HFFc6 (cell line): ENCODE results near the gene CAMSAP1. TPM values are rescaled to one million over a fixed set of nuclear protein-coding genes. Genes with fewer than 3 reads are reported as not detected.

ENCODE experiments used
- DNase-seq: peaks from one replicate; pipeline ENCODE4 v3.0.0-alpha.2; 2018
- H3K27ac Mint-ChIP-seq: 2 replicates; pipeline ENCODE4 v1.8.0; 2020; ENCODE audit warnings: mild to moderate bottlenecking, mixed read lengths
- H3K27me3 Mint-ChIP-seq: 2 replicates; pipeline ENCODE4 v1.8.0; 2021; ENCODE audit warnings: mild to moderate bottlenecking, moderate library complexity, mixed read lengths; ENCODE audit not compliant: insufficient read depth
- H3K36me3 Mint-ChIP-seq: 2 replicates; pipeline ENCODE4 v1.8.0; 2021; ENCODE audit warnings: low read depth, mixed read lengths
- H3K4me1 Mint-ChIP-seq: 2 replicates; pipeline ENCODE4 v1.8.0; 2020; ENCODE audit warnings: low read depth, mixed read lengths
- H3K4me3 Mint-ChIP-seq: 2 replicates; pipeline ENCODE4 v1.8.0; 2020; ENCODE audit warnings: mild to moderate bottlenecking, moderate library complexity, mixed read lengths
- H3K9me3 Mint-ChIP-seq: 2 replicates; pipeline ENCODE4 v1.8.0; 2020; ENCODE audit warnings: mild to moderate bottlenecking, mixed read lengths
- CTCF ChIP-seq: fragments of 200-600 bp; sonication (generic); IDR thresholded peaks from 2 replicates; pipeline ENCODE4 v1.5.0; 2021; ENCODE audit warnings: antibody characterized with exemption, mild to moderate bottlenecking
- total RNA-seq, 6 experiments: library from RNA; stranded (reverse); fragmentation: NEBNext Ultra II Directional; extraction: Animal tissue kit (Norgen Biotek cat#: 25700); gene quantifications; 2 replicates in 1 of 6; 3 replicates in 5 of 6; pipeline ENCODE4 v1.2.3, GENCODE V29; 2021

CAMSAP1 gene
- total RNA-seq, 6 experiments from 2014 or later: 14.9 to 22.8 (median 18.1) TPM

- Mint-ChIP-seq H3K4me1 (peaks cover 20% of the 10 kb centered on the region), H3K9me3 (no peaks in the 10 kb centered on the region), H3K4me3 (no peak overlapping the region), H3K27me3 (no peaks in the 10 kb centered on the region; the same call in 1 of the 2 replicates), H3K36me3 (peaks cover 4% of the 10 kb centered on the region; the same call in 1 of the 2 replicates), H3K27ac (no peak overlapping the region)
- no peak for DNase-seq
- TF ChIP-seq CTCF: no peak
These were observed 41.8 kb downstream of the CAMSAP1 start for GRCh38 chr9:135865531-135865930.

GRCh38 chr9:135864447-135865049 is 42.8 kb downstream of the CAMSAP1 start:
- Mint-ChIP-seq H3K9me3 (no peaks in the 10 kb centered on the region), H3K36me3 (peaks cover 4% of the 10 kb centered on the region; the same call in 1 of the 2 replicates), H3K27ac (no peak overlapping the region)

GRCh38 chr9:135862809-135863208 is 44.5 kb downstream of the CAMSAP1 start:
- no peak overlapping the region for H3K4me3 Mint-ChIP-seq
- no peak for TF ChIP-seq CTCF
- H3K27me3 Mint-ChIP-seq: no peaks in the 10 kb centered on the region; the same call in 1 of the 2 replicates
- peaks cover 4% of the 10 kb centered on the region; the same call in 1 of the 2 replicates for H3K36me3 Mint-ChIP-seq
- DNase-seq: no peak
- H3K27ac Mint-ChIP-seq: no peak overlapping the region
- no peaks in the 10 kb centered on the region for H3K9me3 Mint-ChIP-seq
- peaks cover 37% of the 10 kb centered on the region for H3K4me1 Mint-ChIP-seq

More at GRCh38 chr9:135864447-135865049, 42.8 kb downstream of the CAMSAP1 start:
- TF ChIP-seq CTCF: peak; percentile 95
- Mint-ChIP-seq H3K27me3 (no peaks in the 10 kb centered on the region; the same call in 1 of the 2 replicates), H3K4me1 (peaks cover 20% of the 10 kb centered on the region), H3K4me3 (no peak overlapping the region)
- DNase-seq: peak; percentile 21

- DNase-seq: no peak
- TF ChIP-seq CTCF: no peak
- no peaks in the 10 kb centered on the region; the same call in none of the 2 replicates for H3K27me3 Mint-ChIP-seq
- peaks cover 33% of the 10 kb centered on the region for H3K4me1 Mint-ChIP-seq
- H3K9me3 Mint-ChIP-seq: no peaks in the 10 kb centered on the region
- H3K4me3 Mint-ChIP-seq: no peak overlapping the region
- H3K27ac Mint-ChIP-seq: peak overlapping the region; percentile 62
- H3K36me3 Mint-ChIP-seq: peaks cover 15% of the 10 kb centered on the region
These were observed 48.7 kb downstream of the CAMSAP1 start for GRCh38 chr9:135858491-135859185.

- H3K4me3 Mint-ChIP-seq: no peak overlapping the region
- no peak for DNase-seq
- no peak for TF ChIP-seq CTCF
- no peaks in the 10 kb centered on the region for H3K9me3 Mint-ChIP-seq
- H3K27ac Mint-ChIP-seq: peak overlapping the region; percentile 86
- no peaks in the 10 kb centered on the region; the same call in none of the 2 replicates for H3K27me3 Mint-ChIP-seq
- peaks cover 33% of the 10 kb centered on the region for H3K4me1 Mint-ChIP-seq
- H3K36me3 Mint-ChIP-seq: peaks cover 15% of the 10 kb centered on the region
These were observed 49.5 kb downstream of the CAMSAP1 start for GRCh38 chr9:135857843-135858242.
